ENCODE measurements around the gene MAPKAPK2.

MAPKAPK2 gene

GRCh38 chr1:206685334-206685768 is 646 bp downstream of the MAPKAPK2 start:
- peak; percentile 32 to 37 for DNase-seq

GRCh38 chr1:206685769-206686477 is 1.2 kb downstream of the MAPKAPK2 start:
- peak; percentile 14 to 24 for DNase-seq

- peak in 1 of 2 experiments; percentile 21 for DNase-seq
These were observed 2.0 kb downstream of the MAPKAPK2 start for GRCh38 chr1:206686478-206687249.

- DNase-seq = no peak
These were observed 2.7 kb downstream of the MAPKAPK2 start for GRCh38 chr1:206687251-206687914.

GRCh38 chr1:206687915-206688442 is 3.3 kb downstream of the MAPKAPK2 start:
- DNase-seq = no peak

GRCh38 chr1:206690516-206690915 is 5.8 kb downstream of the MAPKAPK2 start:
- no peak for DNase-seq

GRCh38 chr1:206691604-206692003 is 6.9 kb downstream of the MAPKAPK2 start:
- DNase-seq = no peak

GRCh38 chr1:206693029-206693428 is 8.3 kb downstream of the MAPKAPK2 start:
- no peak for DNase-seq

- no peak for DNase-seq
These were observed 8.9 kb downstream of the MAPKAPK2 start for GRCh38 chr1:206693592-206693991.

- DNase-seq = no peak
These were observed 9.7 kb downstream of the MAPKAPK2 start for GRCh38 chr1:206694171-206695124.

GRCh38 chr1:206695733-206696132 is 11.0 kb downstream of the MAPKAPK2 start:
- no peak for DNase-seq

GRCh38 chr1:206696812-206697585 is 12.3 kb downstream of the MAPKAPK2 start:
- DNase-seq = no peak

GRCh38 chr1:206698011-206698410 is 13.3 kb downstream of the MAPKAPK2 start:
- no peak for DNase-seq

GRCh38 chr1:206699000-206699586 is 14.4 kb downstream of the MAPKAPK2 start:
- DNase-seq = no peak

- DNase-seq = no peak
These were observed 14.9 kb downstream of the MAPKAPK2 start for GRCh38 chr1:206699626-206700025.

GRCh38 chr1:206700445-206701036 is 15.8 kb downstream of the MAPKAPK2 start:
- DNase-seq = no peak

- DNase-seq = no peak
These were observed 17.6 kb downstream of the MAPKAPK2 start for GRCh38 chr1:206702260-206702659.

GRCh38 chr1:206702803-206703202 is 18.1 kb downstream of the MAPKAPK2 start:
- no peak for DNase-seq

- peak; percentile 34 to 71 for DNase-seq
These were observed 19.0 kb downstream of the MAPKAPK2 start for GRCh38 chr1:206703661-206704060.

GRCh38 chr1:206704226-206704625 is 19.5 kb downstream of the MAPKAPK2 start:
- DNase-seq = no peak

GRCh38 chr1:206705191-206705590 is 20.5 kb downstream of the MAPKAPK2 start:
- DNase-seq = no peak
